ENCODE results near the gene HDAC4.

HDAC4 gene

GRCh38 chr2:239093952-239094351 lies 306.9 kb downstream of the HDAC4 start:
- H3K27ac ChIP-seq (ENCODE audit: insufficient read depth, low read depth, low read length, poor library complexity, severe bottlenecking) = no peak overlapping the region
- no peaks in the 10 kb centered on the region for H3K36me3 ChIP-seq (ENCODE audit: control insufficient read depth, insufficient read depth, low read length)
- no peaks in the 10 kb centered on the region for H3K9me3 ChIP-seq (ENCODE audit: control insufficient read depth, low read length)
- no peaks in the 10 kb centered on the region for H3K27me3 ChIP-seq (ENCODE audit: control insufficient read depth, insufficient read depth, low read length, poor library complexity, severe bottlenecking)
- H3K4me1 ChIP-seq (ENCODE audit: control insufficient read depth, insufficient read depth, low read length) = peaks cover 6% of the 10 kb centered on the region
- 92 to 93% methylated on average over 17 of the region's 17 CpGs for WGBS, 2 experiments
- H3K4me3 ChIP-seq (ENCODE audit: insufficient read depth, low read depth, low read length) = no peak overlapping the region

GRCh38 chr2:239093542-239093941 lies 307.3 kb downstream of the HDAC4 start:
- Histone ChIP-seq H3K4me1 (ENCODE audit: control insufficient read depth, insufficient read depth, low read length) (peaks cover 6% of the 10 kb centered on the region), H3K27ac (ENCODE audit: insufficient read depth, low read depth, low read length, poor library complexity, severe bottlenecking) (no peak overlapping the region), H3K27me3 (ENCODE audit: control insufficient read depth, insufficient read depth, low read length, poor library complexity, severe bottlenecking) (no peaks in the 10 kb centered on the region), H3K4me3 (ENCODE audit: insufficient read depth, low read depth, low read length) (no peak overlapping the region), H3K36me3 (ENCODE audit: control insufficient read depth, insufficient read depth, low read length) (no peaks in the 10 kb centered on the region), H3K9me3 (ENCODE audit: control insufficient read depth, low read length) (no peaks in the 10 kb centered on the region)
- 87 to 91% methylated on average over 7 of the region's 7 CpGs for WGBS, 2 experiments

- WGBS, 2 experiments = 88 to 91% methylated on average over 27 of the region's 27 CpGs
- H3K9me3 ChIP-seq (ENCODE audit: control insufficient read depth, low read length) = no peaks in the 10 kb centered on the region
- peaks cover 6% of the 10 kb centered on the region for H3K4me1 ChIP-seq (ENCODE audit: control insufficient read depth, insufficient read depth, low read length)
- no peak overlapping the region for H3K27ac ChIP-seq (ENCODE audit: insufficient read depth, low read depth, low read length, poor library complexity, severe bottlenecking)
- no peaks in the 10 kb centered on the region for H3K36me3 ChIP-seq (ENCODE audit: control insufficient read depth, insufficient read depth, low read length)
- H3K27me3 ChIP-seq (ENCODE audit: control insufficient read depth, insufficient read depth, low read length, poor library complexity, severe bottlenecking) = no peaks in the 10 kb centered on the region
- H3K4me3 ChIP-seq (ENCODE audit: insufficient read depth, low read depth, low read length) = no peak overlapping the region
These were observed 308.1 kb downstream of the HDAC4 start for GRCh38 chr2:239092571-239093294.

GRCh38 chr2:239089884-239090283 lies 310.9 kb downstream of the HDAC4 start:
- Histone ChIP-seq H3K9me3 (ENCODE audit: control insufficient read depth, low read length) (no peaks in the 10 kb centered on the region), H3K27me3 (ENCODE audit: control insufficient read depth, insufficient read depth, low read length, poor library complexity, severe bottlenecking) (no peaks in the 10 kb centered on the region), H3K4me1 (ENCODE audit: control insufficient read depth, insufficient read depth, low read length) (peaks cover 6% of the 10 kb centered on the region), H3K27ac (ENCODE audit: insufficient read depth, low read depth, low read length, poor library complexity, severe bottlenecking) (no peak overlapping the region), H3K4me3 (ENCODE audit: insufficient read depth, low read depth, low read length) (no peak overlapping the region), H3K36me3 (ENCODE audit: control insufficient read depth, insufficient read depth, low read length) (no peaks in the 10 kb centered on the region)
- WGBS, 2 experiments = 96 to 97% methylated on average over 13 of the region's 13 CpGs

- Histone ChIP-seq H3K4me1 (ENCODE audit: control insufficient read depth, insufficient read depth, low read length) (no peaks in the 10 kb centered on the region), H3K27ac (ENCODE audit: insufficient read depth, low read depth, low read length, poor library complexity, severe bottlenecking) (no peak overlapping the region), H3K27me3 (ENCODE audit: control insufficient read depth, insufficient read depth, low read length, poor library complexity, severe bottlenecking) (no peaks in the 10 kb centered on the region), H3K9me3 (ENCODE audit: control insufficient read depth, low read length) (no peaks in the 10 kb centered on the region), H3K36me3 (ENCODE audit: control insufficient read depth, insufficient read depth, low read length) (no peaks in the 10 kb centered on the region), H3K4me3 (ENCODE audit: insufficient read depth, low read depth, low read length) (no peak overlapping the region)
- WGBS, 2 experiments = 89 to 93% methylated on average over 21 of the region's 21 CpGs
These were observed 313.6 kb downstream of the HDAC4 start for GRCh38 chr2:239087046-239087710.

- WGBS, 2 experiments = 89% methylated on average over 28 of the region's 28 CpGs
- Histone ChIP-seq H3K9me3 (ENCODE audit: control insufficient read depth, low read length) (no peaks in the 10 kb centered on the region), H3K27ac (ENCODE audit: insufficient read depth, low read depth, low read length, poor library complexity, severe bottlenecking) (no peak overlapping the region), H3K36me3 (ENCODE audit: control insufficient read depth, insufficient read depth, low read length) (no peaks in the 10 kb centered on the region), H3K4me1 (ENCODE audit: control insufficient read depth, insufficient read depth, low read length) (no peaks in the 10 kb centered on the region), H3K4me3 (ENCODE audit: insufficient read depth, low read depth, low read length) (no peak overlapping the region), H3K27me3 (ENCODE audit: control insufficient read depth, insufficient read depth, low read length, poor library complexity, severe bottlenecking) (no peaks in the 10 kb centered on the region)
These were observed 314.3 kb downstream of the HDAC4 start for GRCh38 chr2:239086325-239087020.

GRCh38 chr2:239085201-239085992 lies 315.4 kb downstream of the HDAC4 start:
- 92 to 93% methylated on average over 23 of the region's 29 CpGs for WGBS, 2 experiments
- Histone ChIP-seq H3K27ac (ENCODE audit: insufficient read depth, low read depth, low read length, poor library complexity, severe bottlenecking) (no peak overlapping the region), H3K4me1 (ENCODE audit: control insufficient read depth, insufficient read depth, low read length) (no peaks in the 10 kb centered on the region)

GRCh38 chr2:239084007-239084406 lies 316.8 kb downstream of the HDAC4 start:
- WGBS, 2 experiments = 95 to 96% methylated on average over 24 of the region's 24 CpGs
- no peak overlapping the region for H3K4me3 ChIP-seq (ENCODE audit: insufficient read depth, low read depth, low read length)
- H3K27ac ChIP-seq (ENCODE audit: insufficient read depth, low read depth, low read length, poor library complexity, severe bottlenecking) = no peak overlapping the region
- no peaks in the 10 kb centered on the region for H3K9me3 ChIP-seq (ENCODE audit: control insufficient read depth, low read length)
- H3K36me3 ChIP-seq (ENCODE audit: control insufficient read depth, insufficient read depth, low read length) = peaks cover 6% of the 10 kb centered on the region
- H3K27me3 ChIP-seq (ENCODE audit: control insufficient read depth, insufficient read depth, low read length, poor library complexity, severe bottlenecking) = no peaks in the 10 kb centered on the region
- no peaks in the 10 kb centered on the region for H3K4me1 ChIP-seq (ENCODE audit: control insufficient read depth, insufficient read depth, low read length)

More at GRCh38 chr2:239085201-239085992, 315.4 kb downstream of the HDAC4 start:
- H3K4me3 ChIP-seq (ENCODE audit: insufficient read depth, low read depth, low read length) = no peak overlapping the region
- no peaks in the 10 kb centered on the region for H3K9me3 ChIP-seq (ENCODE audit: control insufficient read depth, low read length)
- no peaks in the 10 kb centered on the region for H3K27me3 ChIP-seq (ENCODE audit: control insufficient read depth, insufficient read depth, low read length, poor library complexity, severe bottlenecking)
- no peaks in the 10 kb centered on the region for H3K36me3 ChIP-seq (ENCODE audit: control insufficient read depth, insufficient read depth, low read length)

- Histone ChIP-seq H3K27ac (ENCODE audit: insufficient read depth, low read depth, low read length, poor library complexity, severe bottlenecking) (no peak overlapping the region), H3K36me3 (ENCODE audit: control insufficient read depth, insufficient read depth, low read length) (peaks cover 7% of the 10 kb centered on the region)
- WGBS, 2 experiments = 89% methylated on average over 14 of the region's 14 CpGs
These were observed 318.4 kb downstream of the HDAC4 start for GRCh38 chr2:239082425-239082824.

More at GRCh38 chr2:239082425-239082824, 318.4 kb downstream of the HDAC4 start:
- Histone ChIP-seq H3K4me3 (ENCODE audit: insufficient read depth, low read depth, low read length) (no peak overlapping the region), H3K4me1 (ENCODE audit: control insufficient read depth, insufficient read depth, low read length) (no peaks in the 10 kb centered on the region), H3K9me3 (ENCODE audit: control insufficient read depth, low read length) (no peaks in the 10 kb centered on the region), H3K27me3 (ENCODE audit: control insufficient read depth, insufficient read depth, low read length, poor library complexity, severe bottlenecking) (no peaks in the 10 kb centered on the region)
